Measurements from ENCODE around the gene S100A9. TPM values are rescaled to one million over a fixed set of nuclear protein-coding genes. Genes with fewer than 3 reads are reported as not detected.

The S100A9 gene
- total and polyA plus RNA-seq, 4 donors, result 35.0 to 603 (median 158) TPM

DNA sequence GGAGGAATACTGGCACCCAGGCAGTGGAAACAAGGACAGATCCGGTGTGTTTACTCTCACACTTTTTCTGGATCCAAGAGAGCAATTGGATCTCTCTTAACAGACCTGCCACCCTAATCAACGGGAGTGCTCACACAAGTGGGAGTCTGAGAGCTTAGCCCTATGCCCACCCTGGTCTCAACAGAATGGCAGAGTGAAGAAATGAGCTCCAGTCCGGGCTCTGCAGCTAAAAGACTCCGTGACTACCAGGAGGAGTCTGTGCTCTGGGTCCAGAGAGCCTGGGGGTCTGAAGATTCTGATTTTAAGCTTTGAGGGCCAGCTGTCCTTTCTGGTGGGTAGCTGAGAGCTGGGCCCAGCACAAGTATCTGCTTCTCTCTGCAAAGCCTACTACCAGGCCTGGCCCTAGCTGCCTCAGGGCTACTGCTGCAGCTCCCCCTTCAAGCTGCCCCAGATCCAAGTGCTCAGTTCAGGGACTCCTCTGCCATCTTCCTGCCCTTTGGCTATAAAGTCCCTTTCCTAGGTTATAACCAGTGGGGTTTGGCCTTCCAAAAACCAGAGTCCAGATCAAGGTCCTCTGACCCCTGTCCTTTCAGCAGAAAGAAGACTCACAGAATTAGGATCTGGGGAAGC is 3.9 kb downstream of the S100A9 start (continued):
- TF ChIP-seq, protein P1, sequence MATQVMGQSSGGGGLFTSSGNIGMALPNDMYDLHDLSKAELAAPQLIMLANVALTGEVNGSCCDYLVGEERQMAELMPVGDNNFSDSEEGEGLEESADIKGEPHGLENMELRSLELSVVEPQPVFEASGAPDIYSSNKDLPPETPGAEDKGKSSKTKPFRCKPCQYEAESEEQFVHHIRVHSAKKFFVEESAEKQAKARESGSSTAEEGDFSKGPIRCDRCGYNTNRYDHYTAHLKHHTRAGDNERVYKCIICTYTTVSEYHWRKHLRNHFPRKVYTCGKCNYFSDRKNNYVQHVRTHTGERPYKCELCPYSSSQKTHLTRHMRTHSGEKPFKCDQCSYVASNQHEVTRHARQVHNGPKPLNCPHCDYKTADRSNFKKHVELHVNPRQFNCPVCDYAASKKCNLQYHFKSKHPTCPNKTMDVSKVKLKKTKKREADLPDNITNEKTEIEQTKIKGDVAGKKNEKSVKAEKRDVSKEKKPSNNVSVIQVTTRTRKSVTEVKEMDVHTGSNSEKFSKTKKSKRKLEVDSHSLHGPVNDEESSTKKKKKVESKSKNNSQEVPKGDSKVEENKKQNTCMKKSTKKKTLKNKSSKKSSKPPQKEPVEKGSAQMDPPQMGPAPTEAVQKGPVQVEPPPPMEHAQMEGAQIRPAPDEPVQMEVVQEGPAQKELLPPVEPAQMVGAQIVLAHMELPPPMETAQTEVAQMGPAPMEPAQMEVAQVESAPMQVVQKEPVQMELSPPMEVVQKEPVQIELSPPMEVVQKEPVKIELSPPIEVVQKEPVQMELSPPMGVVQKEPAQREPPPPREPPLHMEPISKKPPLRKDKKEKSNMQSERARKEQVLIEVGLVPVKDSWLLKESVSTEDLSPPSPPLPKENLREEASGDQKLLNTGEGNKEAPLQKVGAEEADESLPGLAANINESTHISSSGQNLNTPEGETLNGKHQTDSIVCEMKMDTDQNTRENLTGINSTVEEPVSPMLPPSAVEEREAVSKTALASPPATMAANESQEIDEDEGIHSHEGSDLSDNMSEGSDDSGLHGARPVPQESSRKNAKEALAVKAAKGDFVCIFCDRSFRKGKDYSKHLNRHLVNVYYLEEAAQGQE (IDR thresholded peaks at IDR 0.05), result no peak
- TF ChIP-seq RXRA (IDR thresholded peaks at IDR 0.05), result no peak
- TF ChIP-seq FOXA1 (IDR thresholded peaks at IDR 0.05), result no peak
- TF ChIP-seq NR2F2 (IDR thresholded peaks at IDR 0.05), result no peak
- no peak for TF ChIP-seq TAF1 (conservative IDR thresholded peaks at IDR 0.05)

DNA sequence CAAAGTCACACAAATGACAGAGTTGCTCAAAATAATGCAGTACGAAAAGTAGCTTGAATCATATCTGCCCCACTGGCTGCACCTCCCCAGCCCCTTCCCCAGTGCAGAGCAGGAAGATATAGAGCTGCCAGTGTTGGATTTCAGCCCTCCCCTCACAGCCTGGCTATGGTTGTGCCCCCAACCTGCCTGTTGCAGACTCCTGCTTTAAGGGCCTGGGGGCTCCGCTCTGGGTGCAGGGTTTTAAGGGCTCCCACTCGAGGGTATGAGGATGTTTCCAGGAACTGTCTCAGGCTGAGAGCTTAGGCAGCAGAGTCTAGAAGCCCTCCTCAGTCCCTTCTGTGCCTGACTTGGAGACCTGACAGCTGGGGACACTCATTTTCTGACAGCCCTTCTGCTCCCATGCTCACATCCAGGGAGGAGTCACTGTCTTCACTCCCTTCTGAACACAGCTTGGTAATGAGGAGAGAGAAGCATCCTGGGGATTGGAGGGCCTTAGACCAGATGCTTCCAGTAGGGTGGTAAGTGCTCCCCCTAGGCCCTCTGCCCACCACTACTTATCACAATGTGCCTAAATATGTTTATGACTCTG is 4.6 kb downstream of the S100A9 start:
- H3K27me3 ChIP-seq (ENCODE audit: control insufficient read depth in 4 of 4, insufficient read depth in 4 of 4, low read length in 3 of 4), result peaks cover 0 to 4% (median 1%) of the 10 kb centered on the region in 4 donors
- no peaks in the 10 kb centered on the region for H3K9me3 ChIP-seq (ENCODE audit: control insufficient read depth in 4 of 4, low read length in 3 of 4)
- 85% methylated on average over 3 of the region's 3 CpGs for WGBS
- TF ChIP-seq FOXA1 (IDR thresholded peaks at IDR 0.05) (no peak), RXRA (IDR thresholded peaks at IDR 0.05) (no peak), YY1 (IDR thresholded peaks at IDR 0.05) (no peak), NR2F2 (IDR thresholded peaks at IDR 0.05) (no peak), RAD21 (IDR thresholded peaks at IDR 0.05) (no peak)
- TF ChIP-seq, protein P2, sequence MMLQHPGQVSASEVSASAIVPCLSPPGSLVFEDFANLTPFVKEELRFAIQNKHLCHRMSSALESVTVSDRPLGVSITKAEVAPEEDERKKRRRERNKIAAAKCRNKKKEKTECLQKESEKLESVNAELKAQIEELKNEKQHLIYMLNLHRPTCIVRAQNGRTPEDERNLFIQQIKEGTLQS (IDR thresholded peaks at IDR 0.05), result no peak
- TF ChIP-seq, protein P3, sequence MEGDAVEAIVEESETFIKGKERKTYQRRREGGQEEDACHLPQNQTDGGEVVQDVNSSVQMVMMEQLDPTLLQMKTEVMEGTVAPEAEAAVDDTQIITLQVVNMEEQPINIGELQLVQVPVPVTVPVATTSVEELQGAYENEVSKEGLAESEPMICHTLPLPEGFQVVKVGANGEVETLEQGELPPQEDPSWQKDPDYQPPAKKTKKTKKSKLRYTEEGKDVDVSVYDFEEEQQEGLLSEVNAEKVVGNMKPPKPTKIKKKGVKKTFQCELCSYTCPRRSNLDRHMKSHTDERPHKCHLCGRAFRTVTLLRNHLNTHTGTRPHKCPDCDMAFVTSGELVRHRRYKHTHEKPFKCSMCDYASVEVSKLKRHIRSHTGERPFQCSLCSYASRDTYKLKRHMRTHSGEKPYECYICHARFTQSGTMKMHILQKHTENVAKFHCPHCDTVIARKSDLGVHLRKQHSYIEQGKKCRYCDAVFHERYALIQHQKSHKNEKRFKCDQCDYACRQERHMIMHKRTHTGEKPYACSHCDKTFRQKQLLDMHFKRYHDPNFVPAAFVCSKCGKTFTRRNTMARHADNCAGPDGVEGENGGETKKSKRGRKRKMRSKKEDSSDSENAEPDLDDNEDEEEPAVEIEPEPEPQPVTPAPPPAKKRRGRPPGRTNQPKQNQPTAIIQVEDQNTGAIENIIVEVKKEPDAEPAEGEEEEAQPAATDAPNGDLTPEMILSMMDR (IDR thresholded peaks at IDR 0.05; ENCODE audit: low read depth, low read length, missing input control), result no peak
- no peak for DNase-seq (ENCODE audit: low spot score)
- no peak overlapping the region for H3K9ac ChIP-seq (ENCODE audit: low read depth in 1 of 2, low read length in 2 of 2)
- peaks cover 0 to 9% (median 5%) of the 10 kb centered on the region in 4 donors for H3K4me1 ChIP-seq (ENCODE audit: control insufficient read depth in 4 of 4, insufficient read depth in 4 of 4, low read length in 3 of 4)
- H3K4me3 ChIP-seq (ENCODE audit: low read depth in 1 of 3, low read length in 3 of 3), result no peak overlapping the region
- H3K27ac ChIP-seq (ENCODE audit: low read depth in 1 of 2, low read length in 2 of 2), result no peak overlapping the region
- no peaks in the 10 kb centered on the region for H3K36me3 ChIP-seq (ENCODE audit: control insufficient read depth in 4 of 4, insufficient read depth in 3 of 4, low read depth in 1 of 4, low read length in 3 of 4)

DNA sequence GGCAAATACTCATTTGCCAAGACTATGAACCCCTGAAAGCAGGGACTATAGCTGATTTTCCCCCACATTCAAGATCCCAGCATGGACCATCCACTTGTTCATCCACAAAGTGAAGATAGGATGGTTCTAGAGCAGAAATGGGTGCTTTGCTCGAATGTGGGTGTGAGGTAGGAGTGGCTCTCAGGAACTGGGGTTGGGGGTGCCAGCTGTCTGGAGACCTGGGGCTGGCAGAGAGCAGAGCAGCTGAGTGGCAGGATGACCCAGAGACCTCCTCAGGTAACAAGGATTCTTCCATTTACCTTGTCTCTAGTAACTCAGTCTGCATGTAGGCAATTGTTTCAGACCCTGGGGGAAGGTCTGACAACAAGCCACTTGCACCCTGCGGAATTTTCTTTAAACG is 6.0 kb downstream of the S100A9 start:
- DNase-seq (ENCODE audit: low spot score), result no peak
- H3K4me1 ChIP-seq (ENCODE audit: control insufficient read depth in 4 of 4, insufficient read depth in 4 of 4, low read length in 3 of 4), result no peaks in the 10 kb centered on the region
- H3K4me3 ChIP-seq (ENCODE audit: low read depth in 1 of 3, low read length in 3 of 3), result no peak overlapping the region
- H3K27me3 ChIP-seq (ENCODE audit: control insufficient read depth in 4 of 4, insufficient read depth in 4 of 4, low read length in 3 of 4), result peaks cover 0 to 4% (median 1%) of the 10 kb centered on the region in 4 donors
- 73% methylated on average over 3 of the region's 3 CpGs for WGBS
- TF ChIP-seq SP1 (IDR thresholded peaks at IDR 0.05) (no peak), JUND (IDR thresholded peaks at IDR 0.05) (no peak), RAD21 (IDR thresholded peaks at IDR 0.05) (no peak), FOXA1 (IDR thresholded peaks at IDR 0.05) (no peak), HNF4A (conservative IDR thresholded peaks at IDR 0.05) (no peak), HNF4G (IDR thresholded peaks at IDR 0.05) (no peak), NR2F2 (IDR thresholded peaks at IDR 0.05) (no peak), FOXA2 (IDR thresholded peaks at IDR 0.05) (no peak), TAF1 (conservative IDR thresholded peaks at IDR 0.05) (no peak), YY1 (IDR thresholded peaks at IDR 0.05) (no peak), EGR1 (IDR thresholded peaks at IDR 0.05; ENCODE audit: low read depth in 2 of 2) (no peak)
- no peaks in the 10 kb centered on the region for H3K9me3 ChIP-seq (ENCODE audit: control insufficient read depth in 4 of 4, low read length in 3 of 4)
- H3K9ac ChIP-seq (ENCODE audit: low read depth in 1 of 2, low read length in 2 of 2), result no peak overlapping the region
- H3K27ac ChIP-seq (ENCODE audit: low read depth in 1 of 2, low read length in 2 of 2), result no peak overlapping the region
- H3K36me3 ChIP-seq (ENCODE audit: control insufficient read depth in 4 of 4, insufficient read depth in 3 of 4, low read depth in 1 of 4, low read length in 3 of 4), result no peaks in the 10 kb centered on the region
